GM19023 (cell line): ENCODE data around the gene CCDC71.

Source experiments
- ATAC-seq: cut with Tn5 transposase; IDR thresholded peaks from one replicate; pipeline ENCODE4 v1.9.1; 2021; ENCODE audit warnings: mild to moderate bottlenecking, moderate library complexity; ENCODE audit not compliant: unreplicated experiment

CCDC71 gene

DNA sequence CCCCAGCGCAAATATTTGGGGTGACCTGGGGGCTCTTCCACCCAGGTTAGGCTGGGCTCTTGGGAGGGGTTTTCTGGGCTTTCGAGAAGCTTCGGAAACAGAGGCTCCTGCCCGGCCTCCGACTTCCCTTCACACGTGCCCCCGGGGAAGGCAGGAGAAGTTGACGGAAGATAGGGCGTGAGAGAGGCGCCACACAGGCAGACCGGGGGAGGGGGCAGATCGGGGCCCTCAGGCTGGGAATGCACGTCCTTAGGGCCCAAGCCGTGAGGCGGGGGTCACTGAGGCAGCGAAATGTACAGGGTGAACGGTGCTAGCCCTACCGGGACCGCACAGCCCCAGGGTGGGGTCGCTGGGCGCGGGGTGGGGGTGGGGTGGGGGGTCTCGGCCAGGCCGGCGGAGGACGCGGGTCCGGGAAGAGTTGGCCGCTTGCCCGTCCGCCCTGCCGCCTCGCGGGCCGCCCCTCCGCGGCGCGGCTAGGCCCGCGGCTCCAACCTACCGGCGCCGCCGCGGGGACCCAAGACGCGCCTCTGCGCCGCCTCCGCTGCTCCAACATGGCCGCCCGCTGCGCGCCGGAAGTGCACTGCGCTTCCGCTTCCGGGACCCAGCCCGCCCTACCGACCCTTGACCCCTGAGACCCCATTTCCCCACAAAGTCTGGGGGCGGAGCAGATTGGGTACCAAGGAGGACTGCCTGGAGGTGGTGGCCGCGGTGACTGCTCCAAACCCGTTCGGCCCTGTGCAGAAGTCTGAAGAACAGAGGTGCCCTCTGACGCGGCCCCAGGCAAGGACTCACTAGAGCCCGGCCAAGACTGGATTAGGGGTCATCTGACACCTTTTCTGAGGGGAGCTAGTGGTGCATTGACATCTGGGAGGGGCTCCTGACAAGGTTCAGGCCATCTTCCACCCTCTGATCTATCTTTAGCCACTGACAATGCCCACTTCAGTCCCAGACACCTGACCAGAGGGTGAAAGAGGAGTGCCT, at the start of gene CCDC71:
Gene CCDC71 (minus strand): TSS at position 561 of the 981 bp plus-strand sequence. CDS start 2,123 bp downstream, outside the sequence.
- peak; percentile 75 for ATAC-seq

DNA sequence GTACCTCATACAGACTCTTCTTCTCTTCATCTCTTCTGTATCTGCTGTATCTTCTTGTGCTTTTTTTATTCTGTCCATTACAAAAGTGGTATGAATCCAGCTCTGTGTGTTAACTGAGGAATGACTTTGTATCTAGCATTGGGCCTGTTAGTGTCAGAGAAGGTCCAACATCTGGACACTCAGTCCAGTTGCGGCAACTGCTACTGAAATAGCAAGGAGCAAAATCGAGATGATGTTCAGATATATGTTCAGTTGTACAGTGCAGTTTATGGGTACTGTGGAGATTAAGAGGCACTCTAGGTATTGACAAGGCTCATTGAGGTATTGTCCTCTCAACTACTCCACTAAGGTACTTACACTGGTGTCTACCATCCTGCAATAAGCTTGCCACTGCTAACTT, 47.9 kb upstream of the CCDC71 start:
- ATAC-seq: no peak

DNA sequence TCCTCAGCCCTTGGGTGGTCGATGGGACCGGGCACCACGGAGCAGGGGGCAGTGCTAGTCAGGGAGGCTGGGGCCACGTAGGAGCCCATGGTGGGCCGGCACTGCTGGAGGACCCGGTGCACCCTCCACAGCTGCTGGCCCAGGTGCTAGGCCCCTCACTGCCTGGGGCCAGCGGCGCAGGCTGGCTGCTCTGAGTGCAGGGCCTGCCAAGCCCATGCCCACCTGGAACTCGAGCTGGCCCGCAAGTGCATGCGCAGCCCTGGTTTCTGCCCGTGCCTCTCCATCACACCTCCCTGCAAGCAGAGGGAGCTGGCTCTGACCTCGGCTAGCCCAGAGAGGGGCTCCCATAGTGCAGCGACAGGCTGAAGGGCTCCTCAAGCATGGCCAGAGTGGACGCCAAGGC, 47.4 kb upstream of the CCDC71 start:
- no peak for ATAC-seq

DNA sequence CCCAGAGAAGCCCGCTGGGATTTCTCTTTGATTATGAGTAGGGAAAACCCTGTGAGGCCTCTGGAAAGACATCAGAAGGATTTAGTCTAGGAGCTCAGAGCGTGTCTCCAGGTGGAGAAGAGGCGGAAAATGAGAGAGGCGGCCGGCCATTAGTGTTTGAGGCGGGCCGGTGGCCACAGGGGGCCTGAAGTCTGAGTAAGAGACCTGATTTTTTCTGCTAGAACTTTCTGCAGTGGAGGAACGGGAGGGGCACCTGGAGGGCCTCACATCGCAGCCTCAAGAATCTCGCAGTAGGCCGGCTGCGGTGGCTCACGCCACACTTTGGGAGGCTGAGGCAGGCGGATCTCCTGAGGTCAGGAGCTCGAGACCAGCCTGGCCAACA, 33.8 kb upstream of the CCDC71 start:
- no peak for ATAC-seq

DNA sequence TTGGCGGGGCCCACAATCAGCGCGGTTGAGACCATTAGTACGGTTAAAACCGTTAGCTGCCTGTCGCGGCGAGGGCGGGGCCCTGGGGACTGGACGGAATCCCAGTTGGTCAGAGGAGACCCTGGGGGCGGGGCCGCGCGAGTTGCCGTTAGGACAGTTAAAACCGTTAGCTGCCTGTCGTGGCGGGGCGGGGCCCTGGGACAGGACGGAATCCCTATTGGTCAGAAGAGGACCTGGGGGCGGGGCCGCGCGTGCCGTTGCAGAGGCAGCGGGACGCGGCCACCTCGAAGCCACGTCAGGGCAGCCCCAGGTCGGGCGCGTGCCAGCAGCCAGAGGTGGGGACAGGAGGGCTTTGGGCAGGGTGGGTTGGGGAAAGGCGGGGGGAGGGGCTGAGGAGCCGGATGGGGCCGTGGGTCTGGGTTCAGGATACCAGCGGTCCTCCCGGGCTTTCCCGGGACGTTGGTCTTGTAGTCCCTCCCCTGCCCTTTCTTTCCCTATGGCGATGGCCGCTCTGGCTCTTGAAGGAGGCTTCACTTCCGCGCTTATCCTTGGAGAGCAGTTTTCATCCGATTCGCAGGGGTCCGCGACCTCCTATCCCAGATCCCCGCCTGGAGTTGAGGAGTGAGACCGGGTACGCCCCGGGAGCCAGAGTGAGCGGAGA, 33.2 kb upstream of the CCDC71 start:
- ATAC-seq: no peak

DNA sequence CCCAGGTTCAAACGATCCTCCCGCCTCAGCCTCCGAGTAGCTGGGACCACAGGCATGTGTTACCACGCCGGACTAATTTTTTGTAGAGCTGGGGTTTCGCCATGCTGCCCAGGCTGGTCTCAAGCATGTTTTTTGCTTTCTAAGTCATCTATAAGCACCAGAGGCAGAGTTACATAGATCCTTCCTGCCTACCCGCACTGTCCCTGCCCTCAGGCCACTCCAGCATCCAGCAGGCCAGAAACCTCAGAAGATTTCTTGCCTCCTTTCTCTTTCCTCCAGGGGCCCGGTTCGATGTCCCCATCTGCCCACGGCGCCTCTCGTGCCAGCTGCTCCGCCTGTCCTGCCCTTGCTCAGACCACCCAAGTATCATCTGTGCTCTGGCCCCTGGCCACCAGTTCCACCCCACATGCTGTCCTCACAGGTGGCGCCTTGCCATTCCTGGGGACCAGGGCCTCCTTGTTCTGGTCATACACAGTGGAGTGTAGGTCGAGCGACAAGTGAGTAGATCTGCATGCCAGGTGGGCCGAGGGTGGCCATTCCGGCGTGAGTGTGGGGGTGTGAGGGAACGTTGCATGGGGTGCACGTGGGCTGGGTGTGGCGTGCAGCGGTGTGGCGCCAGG, 32.6 kb upstream of the CCDC71 start:
- no peak for ATAC-seq

DNA sequence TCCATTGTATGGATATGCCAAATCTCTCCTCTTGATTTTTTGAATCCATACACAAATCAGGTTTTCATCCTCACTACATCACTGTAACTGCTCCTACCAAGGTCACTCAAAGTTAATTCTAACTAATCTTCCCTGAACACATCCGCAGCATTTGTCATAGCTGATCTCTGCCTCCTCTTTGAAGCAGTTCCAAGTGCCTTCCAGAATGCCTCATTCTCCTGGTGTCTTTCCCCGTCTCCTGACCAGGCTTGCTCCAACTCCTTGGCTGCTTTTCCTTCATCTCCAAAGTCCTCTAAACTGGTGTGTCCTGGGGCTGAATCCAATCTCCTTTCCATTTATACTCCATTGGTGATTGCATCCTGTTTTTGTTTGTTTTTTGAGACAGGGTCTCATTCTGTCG, 32.0 kb upstream of the CCDC71 start:
- ATAC-seq: no peak

DNA sequence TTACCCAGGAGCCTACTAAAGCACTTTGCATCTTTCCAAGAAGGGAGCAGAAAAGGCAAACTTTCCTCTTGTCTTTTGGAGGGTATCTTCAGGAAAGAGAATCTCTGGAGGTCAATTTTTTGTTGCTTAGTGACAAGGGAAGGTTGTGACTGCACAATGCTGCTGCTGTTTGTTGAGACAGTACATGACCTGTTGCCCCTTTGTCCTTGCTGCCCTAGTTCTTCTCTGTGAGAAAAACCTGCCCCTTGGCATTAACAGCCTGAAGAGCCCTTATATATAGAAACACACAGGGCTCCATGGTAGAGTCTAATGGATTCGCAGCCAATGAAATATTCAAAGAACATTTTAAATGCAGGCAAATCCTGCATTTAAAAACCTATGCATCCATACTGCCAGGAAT, 25.6 kb upstream of the CCDC71 start:
- no peak for ATAC-seq

DNA sequence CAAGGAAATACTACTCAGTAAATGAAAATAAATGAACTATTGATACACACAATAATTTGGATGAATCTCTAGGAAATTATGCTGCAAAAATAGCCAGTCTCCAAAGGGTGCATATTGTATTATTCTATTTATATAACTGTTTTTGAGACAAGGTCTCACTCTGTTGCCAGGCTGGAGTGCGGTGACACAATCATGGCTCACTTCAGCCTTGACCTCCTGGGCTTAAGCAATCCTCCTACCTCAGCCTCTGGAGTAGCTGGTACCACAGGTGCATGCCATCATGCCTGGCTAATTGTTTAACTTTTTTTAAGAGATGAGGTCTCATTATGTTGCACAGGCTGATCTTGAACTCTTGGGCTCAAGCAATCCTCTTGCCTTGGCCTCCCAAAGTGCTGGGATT, 17.7 kb upstream of the CCDC71 start:
- no peak for ATAC-seq

DNA sequence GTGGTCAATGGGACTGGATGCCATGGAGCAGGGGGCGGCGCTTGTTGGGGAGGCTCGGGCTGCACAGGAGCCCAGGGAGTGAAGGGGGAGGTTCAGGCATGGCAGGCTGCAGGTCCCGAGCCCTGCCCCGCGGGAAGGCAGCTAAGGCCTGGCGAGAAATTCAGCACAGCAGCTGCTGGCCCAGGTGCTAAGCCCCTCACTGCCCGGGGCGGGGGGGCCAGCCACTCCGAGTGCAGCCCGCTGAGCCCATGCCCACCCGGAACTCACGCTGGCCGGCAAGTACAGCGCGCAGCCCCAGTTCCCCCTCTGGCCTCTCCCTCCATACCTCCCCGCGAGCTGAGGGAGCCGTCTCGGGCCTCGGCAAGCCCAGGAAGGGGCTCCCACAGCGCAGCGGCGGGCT, 16.6 kb upstream of the CCDC71 start:
- ATAC-seq: no peak

DNA sequence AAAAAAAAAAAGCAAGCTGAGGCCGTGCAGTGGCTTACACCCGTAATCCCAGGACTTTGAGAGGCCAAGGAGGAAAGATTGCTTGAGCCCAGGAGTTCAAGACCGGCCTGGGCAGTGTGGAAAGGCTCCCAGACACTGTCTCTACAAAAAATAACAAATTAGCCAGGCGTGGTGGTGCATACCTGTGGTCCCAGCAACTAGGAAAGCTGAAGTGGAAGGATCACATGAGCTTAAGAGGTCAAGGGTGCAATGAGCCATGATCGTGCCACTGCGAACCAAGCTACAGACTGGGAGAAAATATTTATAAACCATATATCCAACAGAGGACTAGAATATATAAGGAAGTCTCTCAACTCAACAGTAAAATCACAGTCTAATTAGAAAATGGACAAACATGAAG, 15.2 kb upstream of the CCDC71 start:
- no peak for ATAC-seq

DNA sequence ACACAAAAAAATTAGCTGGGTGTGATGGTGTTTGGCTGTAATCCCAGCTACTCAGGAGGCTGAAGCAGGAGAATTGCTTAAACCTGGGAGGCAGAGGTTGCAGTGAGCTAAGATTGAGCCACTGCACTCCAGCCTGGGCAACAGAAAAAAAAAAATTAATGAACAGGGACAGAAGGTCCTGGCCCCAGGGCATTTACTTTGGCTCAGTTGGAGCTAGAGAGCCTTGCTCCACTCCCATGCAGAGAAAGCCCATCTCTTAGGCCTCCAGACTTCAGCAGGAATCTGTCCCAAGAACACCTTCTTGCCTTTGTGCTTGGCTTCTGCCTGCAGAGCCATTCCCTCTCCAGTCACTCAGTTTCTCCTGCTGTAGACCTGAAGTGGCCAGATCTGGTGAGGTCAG, 14.0 kb upstream of the CCDC71 start:
- no peak for ATAC-seq

DNA sequence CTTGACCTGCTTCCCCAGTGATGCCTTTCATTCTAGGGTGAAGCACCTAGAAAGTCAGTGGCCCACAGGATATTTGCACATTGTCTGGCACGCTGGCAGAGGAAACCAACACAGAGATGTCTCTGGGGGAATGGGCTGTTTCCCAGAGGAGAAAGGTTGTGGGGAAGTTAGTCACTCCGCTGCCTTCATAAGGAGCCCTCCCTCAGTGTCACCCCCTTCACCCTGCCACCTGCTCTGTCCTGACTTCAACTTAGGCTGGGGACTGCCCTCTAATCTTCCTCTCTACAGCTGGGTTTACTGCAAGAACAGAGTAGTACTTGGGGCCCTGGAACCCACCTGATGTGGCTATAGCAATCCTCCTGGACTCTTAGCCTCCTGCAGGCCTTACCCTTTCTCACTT, 10.9 kb upstream of the CCDC71 start:
- ATAC-seq: no peak

DNA sequence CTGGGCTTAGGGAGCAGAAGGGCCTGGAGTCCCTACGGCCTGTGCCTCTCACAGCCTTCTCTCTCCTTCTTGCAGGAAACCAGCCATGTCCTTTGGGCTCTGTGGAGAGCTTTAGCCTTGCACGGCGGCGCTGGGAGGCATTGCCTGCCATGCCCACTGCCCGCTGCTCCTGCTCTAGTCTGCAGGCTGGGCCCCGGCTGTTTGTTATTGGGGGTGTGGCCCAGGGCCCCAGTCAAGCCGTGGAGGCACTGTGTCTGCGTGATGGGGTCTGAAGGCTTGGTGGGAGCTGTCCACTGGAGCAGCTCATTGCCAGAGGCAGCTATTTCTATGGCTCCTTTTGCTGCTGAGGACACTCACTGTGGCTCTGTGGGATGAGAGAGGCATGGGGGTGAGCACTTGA, 9.4 kb upstream of the CCDC71 start:
- ATAC-seq: no peak

DNA sequence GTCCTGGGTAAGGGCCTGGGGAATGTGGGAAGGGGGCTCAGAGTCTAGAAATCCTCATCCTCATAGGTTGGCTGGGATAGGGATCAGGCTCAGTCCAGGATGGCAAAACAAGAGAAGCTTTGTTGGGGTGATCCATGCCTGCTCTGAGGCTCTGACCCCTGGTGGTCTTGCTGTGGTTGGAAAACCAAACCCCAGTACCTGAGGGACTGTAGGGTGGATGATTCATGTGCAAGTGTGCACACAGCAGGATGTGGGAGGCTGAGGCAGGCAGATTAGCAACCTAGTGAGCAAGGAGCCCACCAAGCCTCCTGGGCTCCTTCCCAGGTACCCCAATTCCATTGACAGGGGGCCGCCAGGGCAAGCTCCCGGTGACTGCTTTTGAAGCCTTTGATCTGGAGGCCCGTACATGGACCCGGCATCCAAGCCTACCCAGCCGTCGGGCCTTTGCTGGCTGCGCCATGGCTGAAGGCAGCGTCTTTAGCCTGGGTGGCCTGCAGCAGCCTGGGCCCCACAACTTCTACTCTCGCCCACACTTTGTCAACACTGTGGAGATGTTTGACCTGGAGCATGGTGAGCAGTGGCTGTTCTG, 8.4 kb upstream of the CCDC71 start:
- no peak for ATAC-seq

DNA sequence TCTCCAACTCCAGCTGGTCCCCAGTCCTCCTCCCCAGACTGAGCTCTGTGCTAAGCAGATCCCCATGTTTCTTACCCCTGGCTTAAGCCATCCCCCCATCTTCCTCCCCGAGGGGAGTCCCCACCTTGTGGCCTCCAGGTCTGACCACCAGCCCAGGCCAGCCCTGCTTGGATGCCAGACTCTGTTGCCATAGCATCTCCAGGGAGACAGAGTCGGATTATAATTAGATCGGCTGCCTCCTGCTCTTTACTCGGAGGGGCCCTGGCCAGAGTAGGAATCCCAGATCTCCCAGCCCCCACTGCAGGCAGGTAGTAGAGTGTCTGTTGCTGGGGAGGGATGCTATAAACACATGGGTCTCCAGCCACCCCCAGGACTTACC, 7.7 kb upstream of the CCDC71 start:
- no peak for ATAC-seq

DNA sequence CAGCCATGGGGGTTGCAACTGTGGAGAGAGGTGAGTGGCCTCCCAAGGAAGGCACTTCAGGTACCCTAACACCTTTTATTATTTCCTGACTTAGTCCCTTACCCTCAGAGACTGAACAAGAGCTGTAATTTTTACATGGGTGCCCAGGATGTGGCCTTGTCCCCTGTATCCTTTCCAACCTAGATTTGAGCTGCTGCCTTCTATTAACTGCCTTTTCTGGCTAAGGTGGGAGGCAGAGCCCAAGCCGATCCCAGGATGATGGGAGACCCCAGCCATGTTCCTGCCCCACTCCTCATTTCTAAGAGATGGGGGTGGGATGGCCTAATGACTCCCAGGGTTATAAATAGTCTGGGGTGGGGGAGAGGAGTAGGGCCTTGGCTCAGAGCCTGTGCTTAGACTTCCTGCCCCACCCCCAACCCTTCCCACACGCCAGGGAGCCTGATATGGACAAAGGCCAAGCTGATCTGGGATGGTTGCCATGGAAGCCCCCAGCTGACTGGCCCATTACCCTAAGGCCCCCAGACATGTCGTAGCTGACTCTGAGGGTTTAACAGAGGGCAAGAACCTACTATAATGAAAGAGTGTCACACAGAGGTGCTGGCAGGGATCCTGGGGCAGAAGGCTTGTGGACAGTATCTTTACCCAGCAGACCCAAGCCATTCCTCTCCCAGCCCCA, 7.1 kb upstream of the CCDC71 start:
- ATAC-seq: no peak

DNA sequence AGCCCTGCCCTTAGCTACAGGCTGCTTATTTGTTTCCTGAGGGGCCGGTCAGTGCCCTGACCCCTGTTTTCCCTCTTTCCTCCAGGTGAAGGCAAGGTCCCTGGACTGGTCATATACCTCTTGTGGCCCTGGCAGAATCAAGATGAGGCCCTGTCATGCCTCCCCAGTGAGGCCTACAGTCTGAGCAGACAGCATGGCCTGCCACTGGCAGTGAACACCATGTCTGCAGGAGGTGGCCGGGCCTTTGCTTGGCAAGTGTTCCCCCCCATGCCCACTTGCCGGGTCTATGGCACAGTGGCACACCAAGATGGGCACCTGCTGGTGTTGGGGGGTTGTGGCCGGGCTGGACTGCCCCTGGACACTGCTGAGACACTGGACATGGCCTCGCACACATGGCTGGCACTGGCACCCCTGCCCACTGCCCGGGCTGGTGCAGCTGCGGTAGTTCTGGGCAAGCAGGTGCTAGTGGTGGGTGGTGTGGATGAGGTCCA, 6.5 kb upstream of the CCDC71 start:
- no peak for ATAC-seq

DNA sequence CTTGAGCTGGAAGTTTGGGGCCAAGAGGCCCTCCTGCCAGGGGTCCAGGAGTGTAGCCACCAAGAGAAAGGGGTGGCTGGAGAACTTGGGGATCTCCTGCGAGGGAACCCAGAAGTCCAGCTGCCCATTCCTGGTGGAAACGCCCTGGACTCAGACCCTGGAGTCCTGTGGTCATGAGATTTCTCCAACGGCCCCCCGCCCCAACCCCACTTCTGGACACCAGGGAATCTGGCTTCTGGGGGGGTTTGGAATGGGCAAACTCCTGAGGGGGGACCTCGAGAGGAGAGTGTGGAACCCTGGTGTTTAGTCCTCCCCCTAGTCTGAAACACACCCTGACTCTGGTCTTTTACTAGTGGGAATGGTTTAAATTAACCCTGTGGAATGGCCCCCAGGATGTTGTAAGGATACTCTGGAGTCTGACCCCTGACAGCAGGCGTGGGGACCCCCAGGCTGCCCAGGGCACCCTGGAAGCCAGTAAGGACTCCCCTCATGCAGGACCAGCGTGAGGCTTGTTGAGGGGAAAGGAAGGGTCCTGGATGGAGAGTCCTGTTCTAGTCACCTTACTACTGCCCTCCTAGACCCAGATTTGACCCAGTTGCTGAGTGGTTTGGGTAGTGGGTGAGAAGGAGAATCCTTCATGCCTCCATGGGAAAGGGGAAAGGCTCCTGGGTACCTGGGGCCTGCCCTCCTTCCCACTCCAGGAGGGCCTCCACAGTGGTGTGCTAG, 5.8 kb upstream of the CCDC71 start:
- ATAC-seq: no peak

DNA sequence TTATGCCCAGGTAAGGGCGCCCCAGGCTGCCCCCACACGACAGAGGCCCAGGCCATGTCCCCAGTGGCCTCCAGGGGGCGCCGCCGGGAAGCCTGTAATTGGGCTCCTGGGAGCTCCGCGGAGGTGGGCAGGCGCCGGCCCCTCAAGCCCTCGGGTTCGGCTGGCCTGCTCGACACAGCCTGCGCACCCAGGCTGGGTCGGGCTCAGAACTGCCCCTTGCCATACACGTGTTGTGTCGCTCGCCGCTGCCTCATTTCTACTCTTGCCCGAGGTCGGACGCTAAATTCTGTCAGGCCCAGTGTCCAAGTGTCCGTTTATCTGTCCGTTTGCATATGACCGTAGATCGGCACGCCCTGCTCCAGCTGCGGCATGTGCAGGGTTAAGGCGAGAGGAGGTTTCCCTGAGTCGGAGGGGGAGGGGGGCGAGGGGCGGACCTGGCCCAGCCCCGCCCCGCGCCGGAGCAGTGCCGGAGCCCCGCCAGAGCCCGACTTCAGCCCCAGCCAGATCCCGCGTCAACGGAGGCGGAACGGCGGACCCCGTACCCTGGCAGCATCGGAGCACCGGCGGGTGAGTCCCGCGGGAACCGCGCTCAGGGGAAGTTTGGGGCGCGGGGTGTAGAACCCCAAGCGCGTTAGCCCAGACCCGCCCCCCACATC, 5.1 kb upstream of the CCDC71 start, which contains the start of gene KLHDC8B:
Gene KLHDC8B (plus strand): TSS at position 480 of the 656 bp plus-strand sequence. CDS start 1,172 bp downstream, outside the sequence.
- peak; percentile 50 for ATAC-seq
